GM18909 (cell line): ENCODE data around the gene SOHLH1.

Source experiments
- ATAC-seq: cut with Tn5 transposase; IDR thresholded peaks from one replicate; pipeline ENCODE4 v1.9.1; 2021; ENCODE audit warnings: mild to moderate bottlenecking; ENCODE audit not compliant: unreplicated experiment, poor library complexity

The SOHLH1 gene

DNA sequence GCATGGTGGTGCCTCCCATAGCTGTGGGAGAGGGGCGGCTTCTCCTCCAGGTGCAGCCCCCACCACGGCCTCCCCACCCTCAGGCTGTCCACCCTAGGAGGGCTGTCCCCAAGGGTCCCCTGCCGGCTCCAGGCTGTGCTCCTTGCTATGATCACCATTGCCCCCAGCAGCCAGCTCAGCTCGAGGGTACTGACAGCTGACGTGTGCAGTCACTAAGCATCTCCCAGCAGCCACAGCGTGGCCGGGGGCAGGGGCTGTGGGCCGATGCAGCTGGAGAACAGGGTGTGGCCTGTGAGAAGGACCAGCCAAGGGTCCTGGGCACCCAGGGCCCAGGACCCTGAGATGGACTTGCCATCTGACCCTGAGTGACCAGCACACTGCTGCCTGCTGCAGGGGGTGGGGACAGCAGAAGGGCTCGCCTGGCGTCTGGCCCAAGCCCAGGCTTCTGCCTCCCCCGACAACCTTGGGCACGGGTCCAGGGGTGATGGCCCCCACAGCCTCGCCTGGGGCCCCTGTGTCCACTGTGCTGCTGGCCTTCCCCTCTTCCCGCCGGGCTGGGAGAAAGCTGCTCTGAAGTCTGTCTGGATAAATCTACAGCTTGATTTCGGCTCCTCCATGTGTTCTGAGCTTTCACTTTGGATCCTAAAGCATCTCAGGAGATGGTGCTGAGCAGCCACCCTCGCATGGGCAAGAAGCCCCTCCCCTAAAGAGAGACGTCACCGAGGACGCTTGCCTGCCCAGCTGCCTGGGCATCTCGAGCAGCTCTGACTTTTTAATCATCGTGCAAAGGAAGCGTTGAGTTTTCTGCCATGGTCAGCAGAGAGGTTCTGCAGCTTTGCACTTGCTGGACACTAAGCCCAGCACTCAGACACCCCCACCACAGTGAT is 8.2 kb upstream of the SOHLH1 start:
- no peak for ATAC-seq

GRCh38 chr9:135706288-135706687 is 7.0 kb upstream of the SOHLH1 start:
- ATAC-seq = no peak

DNA sequence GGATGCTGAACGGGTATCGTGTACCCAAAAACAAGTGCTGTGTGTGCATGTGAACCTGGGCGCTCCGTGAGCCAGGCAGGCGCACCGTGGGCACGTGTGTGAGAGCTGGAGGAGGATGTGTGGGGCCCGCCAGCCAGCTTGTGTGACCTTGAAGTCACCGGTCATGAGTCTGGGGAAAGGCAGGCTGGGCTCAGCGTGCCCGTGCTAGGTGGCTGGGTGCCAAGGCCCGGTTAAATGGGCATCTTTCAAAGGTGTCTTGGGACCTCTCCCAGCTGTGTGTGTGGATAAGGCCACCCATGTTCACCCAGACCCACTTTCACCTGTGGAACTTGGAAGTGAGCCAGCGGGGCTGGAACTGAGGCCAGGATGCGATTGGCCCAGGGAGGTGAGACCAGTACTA is 6.1 kb upstream of the SOHLH1 start:
- ATAC-seq = no peak

- ATAC-seq = no peak
Observed at GRCh38 chr9:135704483-135704882, 5.2 kb upstream of the SOHLH1 start.

- ATAC-seq = no peak
Observed at GRCh38 chr9:135703726-135704125, 4.4 kb upstream of the SOHLH1 start.

- ATAC-seq = no peak
Observed at GRCh38 chr9:135701959-135702721, 2.9 kb upstream of the SOHLH1 start, which contains the start of gene KCNT1. Gene KCNT1, plus strand, starts transcription at chr9:135702185. Its CDS starts 74 bp downstream, at chr9:135702259.

- no peak for ATAC-seq
Observed at GRCh38 chr9:135701067-135701958, 2.0 kb upstream of the SOHLH1 start.

DNA sequence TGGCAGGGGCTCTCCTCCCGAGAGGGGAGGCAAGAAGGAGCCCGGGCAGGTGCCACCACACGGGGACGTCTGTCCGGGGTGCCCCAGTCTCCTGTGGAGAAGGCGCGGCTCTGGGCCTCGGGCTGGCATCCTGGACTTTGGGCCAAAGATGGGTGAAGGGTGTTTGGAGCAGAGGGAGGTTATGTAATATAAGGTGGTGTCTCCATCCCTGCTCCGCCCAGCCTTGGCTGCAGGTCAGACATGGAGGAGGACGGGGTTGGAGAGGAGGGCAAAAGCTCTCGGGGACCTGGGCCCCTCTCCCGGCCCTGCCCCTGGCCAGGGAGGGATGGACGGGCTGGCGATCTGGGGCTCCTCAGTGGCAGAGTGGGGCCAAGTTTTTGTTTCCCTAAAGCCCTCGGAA is 1.2 kb upstream of the SOHLH1 start:
- ATAC-seq = no peak

GRCh38 chr9:135698767-135699166 is 514 bp downstream of the SOHLH1 start:
- no peak for ATAC-seq

DNA sequence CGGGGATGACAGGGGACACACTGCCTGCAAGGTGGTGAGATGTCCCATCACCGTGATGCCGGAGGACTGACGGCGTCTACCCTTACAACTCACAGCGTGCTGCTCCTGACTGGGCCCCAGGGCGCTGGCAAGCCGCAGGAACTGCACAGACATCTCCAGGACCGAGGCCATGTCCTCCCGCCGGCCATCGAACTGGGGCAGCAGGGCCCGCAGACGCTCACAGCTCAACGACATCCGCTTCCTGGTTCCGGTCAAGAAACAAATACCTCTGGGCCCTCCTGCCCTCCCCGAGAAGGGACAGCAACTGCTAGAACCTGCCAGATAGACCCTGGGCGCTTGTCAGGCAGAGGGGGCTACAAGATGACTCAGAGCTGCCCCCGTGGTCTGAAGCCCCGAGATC is 1.0 kb downstream of the SOHLH1 start:
- ATAC-seq = no peak

DNA sequence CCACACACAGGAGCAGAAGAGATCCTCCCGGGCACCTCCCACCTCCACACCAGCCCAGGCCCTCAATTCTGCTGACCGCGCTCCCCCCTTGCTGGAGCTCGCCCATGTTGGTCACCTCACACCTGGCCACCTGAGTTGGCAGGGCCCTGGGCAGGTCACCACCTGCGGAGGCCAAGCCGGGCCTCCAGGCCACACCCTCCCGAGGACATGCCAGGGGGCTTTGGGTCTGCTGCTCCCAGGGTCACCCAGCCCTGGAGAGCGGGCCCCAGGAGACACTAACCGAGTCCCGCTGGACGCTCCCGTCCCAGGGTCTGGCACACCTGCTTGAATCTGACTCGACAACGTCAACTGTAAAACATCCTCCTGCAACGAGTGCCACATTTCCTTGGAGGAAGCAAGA is 2.1 kb downstream of the SOHLH1 start:
- no peak for ATAC-seq

- ATAC-seq = no peak
Observed at GRCh38 chr9:135696446-135696845, 2.8 kb downstream of the SOHLH1 start.

GRCh38 chr9:135695642-135696041 is 3.6 kb downstream of the SOHLH1 start:
- no peak for ATAC-seq

DNA sequence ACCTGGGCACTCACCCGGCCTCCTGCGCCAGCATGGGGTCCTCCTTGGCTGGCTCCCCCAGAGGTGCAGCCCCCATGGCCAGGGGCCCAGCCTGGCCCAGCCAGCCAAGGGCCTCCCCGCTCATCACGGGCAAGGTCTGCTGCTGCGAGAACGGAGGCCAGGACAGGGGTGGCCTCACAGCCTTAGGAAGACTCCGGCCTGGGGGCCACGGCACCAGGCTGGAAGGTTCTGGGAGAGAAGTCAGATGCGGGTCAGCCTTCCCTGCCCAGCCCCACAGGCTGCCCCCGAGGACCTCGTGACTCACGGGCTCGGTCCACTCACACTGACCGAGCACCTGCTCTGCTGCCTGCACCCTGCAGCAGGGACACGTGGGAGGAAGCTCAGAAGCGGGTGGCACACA is 4.2 kb downstream of the SOHLH1 start:
- no peak for ATAC-seq

DNA sequence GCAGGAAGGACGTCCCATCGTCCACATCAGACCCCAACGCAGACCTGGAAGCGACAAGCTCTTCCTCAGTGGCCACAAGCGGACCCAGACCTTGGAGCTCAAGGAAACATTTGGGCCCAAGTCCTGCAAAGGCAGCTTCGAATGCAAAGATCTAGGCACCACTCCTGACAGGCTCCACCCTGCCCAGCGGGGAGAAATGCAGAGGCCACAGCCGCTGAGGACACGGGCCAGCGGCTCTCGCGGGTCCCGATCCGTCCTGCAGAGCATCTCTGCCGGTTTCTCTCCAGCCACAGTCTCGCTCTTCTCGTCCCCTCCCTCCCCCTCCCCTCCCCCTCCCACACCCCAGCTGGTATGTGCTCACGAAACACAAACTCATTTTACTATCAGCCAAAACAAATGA is 4.9 kb downstream of the SOHLH1 start:
- no peak for ATAC-seq

GRCh38 chr9:135693771-135694170 is 5.5 kb downstream of the SOHLH1 start:
- ATAC-seq = no peak

GRCh38 chr9:135693265-135693664 is 6.0 kb downstream of the SOHLH1 start:
- no peak for ATAC-seq

DNA sequence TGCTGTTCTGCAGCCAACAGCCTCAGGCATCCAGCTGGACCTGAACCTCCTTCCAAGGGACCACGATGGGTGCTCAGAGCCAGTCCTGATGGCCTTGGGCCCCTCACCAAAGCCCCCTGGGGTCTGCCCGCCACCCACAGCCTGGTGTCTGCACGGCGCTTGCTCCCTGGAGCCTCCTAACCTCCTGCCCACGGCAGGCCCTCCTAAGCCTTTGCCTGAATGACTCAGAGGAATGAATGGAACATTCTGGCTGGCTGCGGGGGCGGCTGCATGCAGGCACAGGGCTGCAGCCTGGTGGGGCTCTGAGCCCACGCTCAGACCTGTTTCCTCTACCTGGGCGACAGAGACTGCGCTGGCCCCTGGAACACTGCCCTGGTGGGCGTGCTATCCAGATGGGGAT is 6.9 kb downstream of the SOHLH1 start:
- ATAC-seq = no peak

DNA sequence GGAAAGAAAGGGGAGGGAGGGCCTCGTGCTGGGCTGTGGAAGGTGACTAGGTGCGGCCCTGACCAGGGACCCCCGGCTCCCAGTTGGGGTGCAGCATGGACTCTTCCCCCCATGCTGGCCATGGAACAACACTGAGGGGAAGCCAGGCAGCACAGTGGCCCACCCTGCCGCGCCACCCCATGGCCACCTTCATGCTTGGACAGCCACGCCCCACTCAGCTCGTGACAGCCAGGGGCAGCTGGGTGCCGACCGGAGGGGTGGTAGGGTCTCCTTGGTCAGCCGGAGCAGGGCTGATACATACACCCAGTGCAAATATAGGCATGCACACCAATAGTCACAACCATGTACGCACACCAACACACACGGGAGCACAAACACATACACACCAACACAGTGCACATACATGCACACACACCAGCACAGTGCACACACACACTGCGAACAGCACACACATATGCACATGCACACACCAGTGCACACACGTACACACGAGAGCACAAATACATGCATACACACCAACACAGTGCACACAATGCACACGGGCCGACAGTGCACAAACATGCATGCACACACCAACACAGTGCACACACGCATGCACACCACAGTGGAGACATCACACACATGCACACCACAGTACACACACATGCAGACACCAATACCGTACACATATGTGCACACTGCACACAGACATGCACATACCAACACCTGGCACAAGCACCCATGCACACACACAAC is 8.3 kb downstream of the SOHLH1 start:
- no peak for ATAC-seq

DNA sequence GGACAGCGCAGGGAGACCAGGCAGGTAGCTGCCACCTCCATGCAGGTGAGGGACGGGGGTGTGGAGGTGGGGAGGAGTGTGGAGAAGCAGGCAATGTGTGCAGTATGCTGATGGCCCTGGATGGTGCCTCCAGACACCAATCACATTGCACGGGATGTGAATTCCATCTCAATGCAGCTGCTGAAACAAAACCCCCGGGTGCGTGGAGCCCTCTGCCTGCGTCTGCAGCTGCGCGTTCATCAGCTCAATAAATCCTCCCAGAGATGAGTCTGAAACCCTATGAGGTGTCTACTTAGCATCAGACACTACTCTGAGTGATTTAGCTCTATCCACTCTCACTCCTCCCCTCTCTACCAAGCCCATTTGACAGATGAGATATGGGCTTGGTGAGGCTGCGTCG is 10.3 kb downstream of the SOHLH1 start:
- no peak for ATAC-seq
